CMK (cell line): ENCODE data around the gene CALU.

Experiments
- DNase-seq: peaks from one replicate; pipeline ENCODE4 v3.0.0-alpha.2; 2010; ENCODE audit warnings: low read depth

CALU gene

GRCh38 chr7:128747327-128748079 is 8.3 kb downstream of the CALU start:
- DNase-seq, result no peak

- DNase-seq, result no peak
Observed at GRCh38 chr7:128752251-128752650, 13.1 kb downstream of the CALU start.

GRCh38 chr7:128755075-128755818 is 16.1 kb downstream of the CALU start:
- no peak for DNase-seq

GRCh38 chr7:128755819-128756476 is 16.8 kb downstream of the CALU start:
- no peak for DNase-seq

- DNase-seq, result no peak
Observed at GRCh38 chr7:128757203-128757602, 18.0 kb downstream of the CALU start.

- DNase-seq, result no peak
Observed at GRCh38 chr7:128758553-128758952, 19.4 kb downstream of the CALU start.

GRCh38 chr7:128759242-128759641 is 20.1 kb downstream of the CALU start:
- DNase-seq, result no peak

- no peak for DNase-seq
Observed at GRCh38 chr7:128763541-128763940, 24.4 kb downstream of the CALU start.

- no peak for DNase-seq
Observed at GRCh38 chr7:128767475-128768110, 28.4 kb downstream of the CALU start.

- DNase-seq, result no peak
Observed at GRCh38 chr7:128770233-128770632, 31.1 kb downstream of the CALU start.

GRCh38 chr7:128773604-128774003 is 34.4 kb downstream of the CALU start:
- no peak for DNase-seq

GRCh38 chr7:128774029-128774689 is 35.0 kb downstream of the CALU start:
- DNase-seq, result no peak

- DNase-seq, result no peak
Observed at GRCh38 chr7:128774921-128775320, 35.8 kb downstream of the CALU start.

- no peak for DNase-seq
Observed at GRCh38 chr7:128775744-128776474, 36.8 kb downstream of the CALU start, which contains the start of gene OPN1SW. OPN1SW (minus strand) TSS chr7:128775794; CDS start chr7:128775781, 13 bp downstream.

- no peak for DNase-seq
Observed at GRCh38 chr7:128777156-128778123, 38.3 kb downstream of the CALU start.

- no peak for DNase-seq
Observed at GRCh38 chr7:128778946-128779345, 39.8 kb downstream of the CALU start.

GRCh38 chr7:128781126-128781525 is 42.0 kb downstream of the CALU start:
- no peak for DNase-seq

GRCh38 chr7:128781851-128782250 is 42.7 kb downstream of the CALU start:
- no peak for DNase-seq

- no peak for DNase-seq
Observed at GRCh38 chr7:128783143-128783861, 44.1 kb downstream of the CALU start.
